Fibroblast of lung (primary cell): ENCODE results near the gene CABP7.

Experiments used
- EZH2 ChIP-seq: IDR thresholded peaks from 2 replicates; pipeline ENCODE4 v1.5.1; 2012; ENCODE audit warnings: low read length, control low read depth, mild to moderate bottlenecking; ENCODE audit errors: missing control alignments
- TF ChIP-seq, protein P1 (sequence below), 2 donors: IDR thresholded peaks in 1 of 2; conservative IDR thresholded peaks in 1 of 2; 1 replicate in 1 of 2; 2 replicates in 1 of 2; pipeline ENCODE4 v1.5.1; 2011 to 2012; ENCODE audit warnings: low read length in 2 of 2, control low read depth in 1 of 2, inconsistent platforms in 1 of 2, low read depth in 1 of 2, mild to moderate bottlenecking in 1 of 2

- TF ChIP-seq, protein P1, sequence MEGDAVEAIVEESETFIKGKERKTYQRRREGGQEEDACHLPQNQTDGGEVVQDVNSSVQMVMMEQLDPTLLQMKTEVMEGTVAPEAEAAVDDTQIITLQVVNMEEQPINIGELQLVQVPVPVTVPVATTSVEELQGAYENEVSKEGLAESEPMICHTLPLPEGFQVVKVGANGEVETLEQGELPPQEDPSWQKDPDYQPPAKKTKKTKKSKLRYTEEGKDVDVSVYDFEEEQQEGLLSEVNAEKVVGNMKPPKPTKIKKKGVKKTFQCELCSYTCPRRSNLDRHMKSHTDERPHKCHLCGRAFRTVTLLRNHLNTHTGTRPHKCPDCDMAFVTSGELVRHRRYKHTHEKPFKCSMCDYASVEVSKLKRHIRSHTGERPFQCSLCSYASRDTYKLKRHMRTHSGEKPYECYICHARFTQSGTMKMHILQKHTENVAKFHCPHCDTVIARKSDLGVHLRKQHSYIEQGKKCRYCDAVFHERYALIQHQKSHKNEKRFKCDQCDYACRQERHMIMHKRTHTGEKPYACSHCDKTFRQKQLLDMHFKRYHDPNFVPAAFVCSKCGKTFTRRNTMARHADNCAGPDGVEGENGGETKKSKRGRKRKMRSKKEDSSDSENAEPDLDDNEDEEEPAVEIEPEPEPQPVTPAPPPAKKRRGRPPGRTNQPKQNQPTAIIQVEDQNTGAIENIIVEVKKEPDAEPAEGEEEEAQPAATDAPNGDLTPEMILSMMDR (conservative IDR thresholded peaks at IDR 0.05 in 1 of 2, IDR thresholded peaks at IDR 0.05 in 1 of 2; ENCODE audit: low read depth in 1 of 2, low read length in 2 of 2): no peak
- no peak for TF ChIP-seq EZH2
Measured at GRCh38 chr22:29706486-29706885, 13.3 kb upstream of the CABP7 start.
